Stimulated activated CD4-positive, alpha-beta T cell treated with anti-CD3 and anti-CD28 coated beads, Interleukin-12 subunit alpha, Interleukin-12 subunit beta, amount 100 ng/mL, for 48 hours (primary cell): ENCODE measurements around the gene RHBDF1.

Experiments used
- DNase-seq, 3 donors: peaks; one replicate each; pipeline ENCODE4 v3.0.0-alpha.2; 2020; ENCODE audit warnings: low read depth in 2 of 3, low spot score in 1 of 3

Gene RHBDF1

DNA sequence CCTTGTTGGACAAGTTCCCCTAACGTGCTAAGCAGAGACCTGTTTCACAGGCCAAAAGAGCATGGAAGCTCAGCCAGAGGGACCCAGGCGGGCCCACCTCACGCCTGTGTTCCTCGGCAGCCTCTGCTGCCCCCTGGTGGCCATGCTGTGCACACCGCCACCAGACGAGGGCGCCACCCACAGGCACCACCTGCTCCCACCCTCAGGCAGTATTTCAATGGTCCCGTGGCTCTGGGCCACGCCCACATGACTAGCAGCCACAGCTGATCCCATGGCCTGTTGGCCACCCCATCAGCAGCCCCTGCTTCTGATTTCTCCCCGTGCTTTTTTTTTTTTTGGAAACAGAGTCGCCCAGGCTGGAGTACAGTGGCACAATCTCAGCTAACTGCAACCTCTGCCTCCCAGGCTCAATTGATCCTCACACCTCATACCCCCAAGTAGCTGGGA lies 24.5 kb upstream of the RHBDF1 start:
- DNase-seq, result peak; percentile 79 to 88 (median 84)

- DNase-seq, result no peak
Observed at GRCh38 chr16:94918-95265, 22.5 kb upstream of the RHBDF1 start.

DNA sequence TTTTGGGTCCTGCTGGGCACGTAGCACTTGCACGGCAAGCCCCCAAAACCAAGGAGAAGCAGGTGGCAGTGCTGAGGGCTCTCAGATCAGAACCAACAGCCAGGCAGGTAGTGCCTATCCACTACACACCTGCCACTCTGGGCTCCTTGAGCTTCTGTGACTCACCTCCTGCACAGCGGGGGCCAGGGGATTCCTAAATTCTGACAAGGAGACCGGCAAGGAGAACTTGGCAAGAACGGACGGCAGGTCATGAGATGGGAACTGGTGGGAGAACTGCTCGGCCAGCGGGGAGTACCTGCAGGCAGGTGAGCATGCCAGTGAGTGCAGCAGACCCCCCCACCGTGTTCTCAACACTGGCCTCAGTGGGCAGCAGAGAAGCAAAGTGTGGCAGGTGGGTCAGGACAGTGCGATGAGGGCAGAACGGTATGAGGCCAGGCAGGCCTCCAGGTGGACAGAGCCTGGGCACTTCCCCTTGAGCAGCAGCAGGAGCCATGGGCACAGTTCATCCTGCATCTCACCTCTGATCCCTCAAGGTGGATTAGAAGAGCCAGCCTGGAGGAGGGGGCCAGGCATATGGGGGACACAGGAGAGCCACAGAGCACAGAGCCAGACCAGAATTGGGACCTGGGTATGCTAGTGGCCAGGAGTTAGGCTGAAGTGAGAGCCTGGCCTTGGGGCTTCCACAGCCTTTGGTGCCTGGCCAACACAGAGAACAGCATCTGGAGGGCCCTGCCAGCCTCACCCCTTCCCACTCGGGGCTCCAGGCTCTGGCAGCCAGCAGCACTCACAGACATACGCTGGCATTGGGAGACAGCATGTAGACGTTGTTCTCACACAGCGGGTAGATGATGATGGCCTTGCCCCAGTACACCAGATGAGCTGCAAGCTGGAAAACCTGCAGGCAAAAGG lies 20.3 kb upstream of the RHBDF1 start:
- DNase-seq, result no peak

DNA sequence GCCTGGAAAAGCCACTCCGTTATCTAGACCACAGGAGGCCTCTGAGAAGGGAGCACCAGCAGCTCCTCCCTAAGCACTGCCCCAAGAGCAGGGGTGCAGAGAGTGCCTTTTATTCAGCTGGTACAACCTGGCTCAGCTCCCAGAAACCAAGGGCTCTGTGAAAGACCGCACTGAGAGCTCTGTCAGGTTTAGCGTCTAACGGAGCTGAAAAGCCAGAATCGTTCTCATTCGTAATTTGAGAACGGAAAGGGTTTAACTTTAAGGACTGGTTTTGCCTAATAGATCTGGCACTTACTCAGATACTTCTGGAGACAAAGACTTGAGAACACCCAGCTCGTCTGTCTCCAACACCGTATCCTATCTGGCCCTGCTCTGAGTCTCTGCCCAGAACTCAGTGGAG lies 19.1 kb upstream of the RHBDF1 start:
- no peak for DNase-seq

DNA sequence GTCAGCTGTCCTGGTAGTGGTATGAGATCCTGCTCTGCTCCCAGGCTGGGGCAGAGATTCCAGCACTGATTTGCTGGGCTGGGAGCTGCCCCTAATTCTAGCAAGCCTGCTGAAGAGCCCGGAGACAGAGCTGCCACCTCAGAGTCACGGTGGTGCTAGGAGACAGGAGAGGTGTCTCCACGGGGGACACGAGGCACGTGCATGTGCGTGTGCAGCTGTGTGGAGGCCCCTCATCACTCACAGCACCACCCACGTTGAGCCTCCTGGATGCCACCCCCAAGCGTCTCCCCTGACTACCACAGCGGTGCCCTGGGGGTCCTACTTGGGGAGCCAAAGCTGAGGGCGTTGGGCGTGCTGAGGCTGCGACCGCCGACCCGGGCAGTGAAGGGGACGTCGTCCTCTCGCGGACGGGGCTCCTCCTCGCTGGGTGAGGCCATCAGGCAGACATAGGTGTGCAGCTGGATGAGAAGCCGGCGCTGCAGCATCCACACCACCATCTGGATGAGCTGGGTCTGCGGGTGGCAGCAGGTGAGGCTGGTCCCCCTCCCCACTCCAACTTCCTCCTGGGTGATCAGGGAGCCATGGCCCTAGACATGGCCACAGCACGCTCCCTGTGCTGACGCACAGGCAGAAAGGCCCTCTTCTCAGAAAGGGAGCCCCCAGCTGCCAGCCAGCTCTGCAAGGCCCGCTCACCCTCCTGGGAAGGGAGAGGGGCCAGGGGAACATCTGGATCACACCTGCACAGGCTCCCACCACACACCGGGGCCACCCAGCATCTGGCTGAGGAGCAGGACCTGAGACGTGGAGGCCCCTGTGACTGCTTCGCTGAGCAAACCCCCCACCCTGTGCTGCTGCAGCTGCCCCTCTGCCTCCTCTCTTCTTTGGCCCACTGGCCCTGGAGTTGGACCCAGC lies 17.2 kb upstream of the RHBDF1 start:
- DNase-seq, result no peak

DNA sequence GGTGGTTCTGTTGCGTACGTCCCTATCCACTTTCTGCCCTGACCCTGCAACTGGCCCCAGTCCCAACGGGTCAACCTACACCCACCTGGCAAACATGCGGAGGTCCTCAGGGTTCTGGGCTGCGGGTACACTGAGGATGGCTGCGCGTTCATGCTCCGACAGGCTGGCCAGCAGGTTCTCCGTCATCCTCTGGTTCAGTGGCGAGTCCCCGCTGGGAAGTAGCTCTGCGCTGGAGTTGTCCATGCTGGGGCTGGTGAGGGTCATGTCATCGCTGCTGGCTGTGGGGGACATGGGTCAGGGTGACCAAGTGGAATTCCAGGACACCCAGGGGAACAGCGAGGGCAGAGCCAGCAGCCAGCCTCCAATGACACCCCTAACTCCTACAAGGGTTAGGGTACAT lies 16.2 kb upstream of the RHBDF1 start:
- no peak for DNase-seq

GRCh38 chr16:86483-86952 lies 14.1 kb upstream of the RHBDF1 start:
- DNase-seq, result no peak

DNA sequence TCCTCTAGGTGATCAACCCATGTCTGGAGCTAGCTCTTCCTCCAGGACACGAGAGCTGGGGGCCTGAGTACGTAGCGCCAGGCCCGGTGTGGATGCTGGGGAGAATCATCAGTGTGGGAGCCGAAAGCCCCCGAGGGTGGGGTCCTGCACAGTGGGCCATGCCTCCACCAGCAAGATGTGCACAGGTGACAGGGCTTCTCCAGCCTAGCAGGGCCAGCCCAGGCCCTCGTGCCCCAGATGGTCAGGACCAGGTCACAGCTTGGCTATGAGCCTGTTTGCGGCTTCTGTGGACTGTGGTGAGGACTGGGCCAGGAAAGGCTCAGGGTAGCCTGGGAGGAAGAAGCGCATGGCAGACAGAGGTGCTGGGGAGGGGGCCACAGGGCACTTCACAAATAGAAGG lies 13.4 kb upstream of the RHBDF1 start:
- DNase-seq, result no peak

DNA sequence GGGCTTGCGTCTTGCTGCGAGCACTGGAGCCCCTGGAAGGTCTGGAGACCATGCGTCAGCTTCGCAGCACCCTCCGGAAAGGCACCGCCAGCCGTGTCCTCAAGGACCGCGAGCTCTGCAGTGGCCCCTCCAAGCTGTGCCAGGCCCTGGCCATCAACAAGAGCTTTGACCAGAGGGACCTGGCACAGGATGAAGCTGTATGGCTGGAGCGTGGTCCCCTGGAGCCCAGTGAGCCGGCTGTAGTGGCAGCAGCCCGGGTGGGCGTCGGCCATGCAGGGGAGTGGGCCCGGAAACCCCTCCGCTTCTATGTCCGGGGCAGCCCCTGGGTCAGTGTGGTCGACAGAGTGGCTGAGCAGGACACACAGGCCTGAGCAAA lies 13.0 kb upstream of the RHBDF1 start:
- DNase-seq, result no peak

- DNase-seq, result peak; percentile 39 to 53 (median 50)
Observed at GRCh38 chr16:84718-85406, 12.4 kb upstream of the RHBDF1 start.

DNA sequence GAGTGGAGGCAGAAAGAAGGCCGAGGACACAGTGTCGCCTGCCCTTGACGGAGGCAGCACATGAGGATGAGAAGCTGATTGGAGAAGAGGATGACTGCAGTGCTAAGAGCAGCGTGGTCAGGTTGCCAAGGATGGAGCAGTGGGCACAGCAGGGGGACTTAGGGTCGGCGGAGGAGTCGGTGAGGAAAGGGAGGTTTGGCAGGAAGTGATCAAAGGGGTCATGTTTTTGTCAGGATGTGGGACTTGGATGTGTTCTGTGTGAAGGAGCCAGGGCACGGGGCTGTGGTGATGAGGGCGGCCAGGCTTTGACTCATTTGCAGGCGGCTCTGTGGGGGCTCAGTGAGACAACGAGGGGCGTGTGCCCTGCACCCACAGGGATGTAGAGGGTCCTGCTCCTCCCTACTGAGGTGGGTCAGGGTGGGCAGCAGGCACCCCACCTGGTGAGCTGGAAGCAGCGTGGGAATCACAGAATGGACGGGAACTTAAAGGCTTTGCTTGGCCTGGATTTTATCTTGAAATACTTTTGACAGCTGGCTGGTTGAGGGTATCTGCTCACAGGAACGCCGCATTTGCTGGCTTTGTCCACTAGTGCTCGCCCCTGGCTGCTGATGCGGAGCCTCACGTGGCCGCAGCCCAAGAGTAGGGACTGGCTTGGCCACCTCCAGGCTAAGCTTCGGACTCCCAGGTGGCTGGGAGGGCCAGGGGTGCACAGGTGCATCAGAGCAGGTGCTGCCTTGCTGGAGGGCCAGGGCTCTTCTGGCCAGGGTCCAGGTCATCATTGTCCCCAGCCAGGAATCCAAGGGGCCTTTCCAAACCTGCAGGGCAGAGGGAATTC lies 11.6 kb upstream of the RHBDF1 start:
- DNase-seq, result no peak

- DNase-seq, result no peak
Observed at GRCh38 chr16:83060-83603, 10.7 kb upstream of the RHBDF1 start.

- no peak for DNase-seq
Observed at GRCh38 chr16:79151-80054, 7.0 kb upstream of the RHBDF1 start.

- DNase-seq, result no peak
Observed at GRCh38 chr16:78444-79150, 6.2 kb upstream of the RHBDF1 start.

- peak; percentile 62 to 78 (median 68) for DNase-seq
Observed at GRCh38 chr16:77807-78443, 5.5 kb upstream of the RHBDF1 start, which contains the start of gene MPG. Gene MPG, plus strand, starts transcription at chr16:78225. Its CDS starts 85 bp downstream, at chr16:78310.

GRCh38 chr16:77273-77806 lies 4.9 kb upstream of the RHBDF1 start:
- peak in 2 of 3 donors; percentile 28 to 35 for DNase-seq

GRCh38 chr16:76535-77272 lies 4.3 kb upstream of the RHBDF1 start:
- DNase-seq, result no peak
